CD14-positive monocyte (primary cell): ENCODE results near the gene WDSUB1. TPM values are rescaled to one million over a fixed set of nuclear protein-coding genes. Genes with fewer than 3 reads are reported as not detected.
A peak's percentile ranks its signal among the peaks of the same experiment; 100 is the strongest.

Experiments used
- DNase-seq, 3 donors: peaks; one replicate each; pipeline ENCODE4 v3.0.0-alpha.2; 2011 to 2022
- H2AFZ ChIP-seq: 2 replicates; pipeline ENCODE4 v1.6.0; 2012; ENCODE audit warnings: mild to moderate bottlenecking, low read depth, low read length, inconsistent platforms; ENCODE audit not compliant: insufficient read depth, poor library complexity, severe bottlenecking
- H3K27ac ChIP-seq, 2 donors: 1 replicate in 1 of 2; 2 replicates in 1 of 2; pipeline ENCODE4 v1.5.1; 2012 to 2013; ENCODE audit warnings: low read length in 2 of 2, control low read depth in 1 of 2, inconsistent platforms in 1 of 2, low read depth in 1 of 2, mild to moderate bottlenecking in 1 of 2
- H3K27me3 ChIP-seq, 2 donors: one replicate each; pipeline versions ENCODE4 v1.6.0 to v1.6.1; 2011 to 2013; ENCODE audit warnings: low read length in 2 of 2; ENCODE audit not compliant: control insufficient read depth in 2 of 2, insufficient read depth in 2 of 2
- H3K36me3 ChIP-seq, 2 donors: replicated peaks in 1 of 2; 1 replicate in 1 of 2; 2 replicates in 1 of 2; pipeline versions ENCODE4 v1.5.1 to v1.6.1; 2012 to 2013; ENCODE audit warnings: low read length in 2 of 2, control low read depth in 1 of 2, inconsistent platforms in 1 of 2, mild to moderate bottlenecking in 1 of 2; ENCODE audit not compliant: insufficient read depth in 2 of 2, control insufficient read depth in 1 of 2
- H3K4me1 ChIP-seq, 2 donors: 1 replicate in 1 of 2; 2 replicates in 1 of 2; pipeline versions ENCODE4 v1.5.1 to v1.6.1; 2012 to 2013; ENCODE audit warnings: low read length in 2 of 2, control low read depth in 1 of 2, inconsistent platforms in 1 of 2, mild to moderate bottlenecking in 1 of 2, moderate library complexity in 1 of 2; ENCODE audit not compliant: insufficient read depth in 2 of 2, control insufficient read depth in 1 of 2
- H3K4me2 ChIP-seq: replicated peaks from 2 replicates; pipeline ENCODE3; 2012; ENCODE audit warnings: low read length, moderate library complexity, mild to moderate bottlenecking; ENCODE audit not compliant: poor library complexity, severe bottlenecking; ENCODE audit errors: extremely low read depth
- H3K4me3 ChIP-seq, 3 experiments: fragments of 200-600 bp in 1 of 3; sonication (generic) in 1 of 3; replicated peaks in 1 of 3; 1 replicate in 2 of 3; 2 replicates in 1 of 3; pipeline ENCODE4 v1.5.1; 2011 to 2013; ENCODE audit warnings: low read length in 3 of 3, mild to moderate bottlenecking in 3 of 3, control low read depth in 2 of 3, low read depth in 2 of 3, inconsistent platforms in 1 of 3, moderate library complexity in 1 of 3
- H3K79me2 ChIP-seq: 2 replicates; pipeline ENCODE4 v1.6.0; 2012; ENCODE audit warnings: mild to moderate bottlenecking, control low read depth, inconsistent platforms, low read length, moderate library complexity; ENCODE audit not compliant: insufficient read depth
- H3K9ac ChIP-seq: 2 replicates; pipeline ENCODE4 v1.6.0; 2017; ENCODE audit warnings: low read length, mild to moderate bottlenecking; ENCODE audit not compliant: insufficient read depth, poor library complexity, severe bottlenecking
- H3K9me3 ChIP-seq, 2 donors: replicated peaks in 1 of 2; 1 replicate in 1 of 2; 2 replicates in 1 of 2; pipeline versions ENCODE4 v1.5.1 to v1.6.1; 2012 to 2013; ENCODE audit warnings: low read length in 2 of 2, control low read depth in 1 of 2; ENCODE audit not compliant: control insufficient read depth in 1 of 2, insufficient read depth in 1 of 2
- H4K20me1 ChIP-seq: 2 replicates; pipeline ENCODE4 v1.6.0; 2012; ENCODE audit warnings: mild to moderate bottlenecking, low read length, control low read depth, moderate library complexity; ENCODE audit not compliant: insufficient read depth
- H3K27ac Mint-ChIP-seq, 7 donors: one replicate each; pipeline ENCODE4 v1.8.0; 2020; ENCODE audit warnings: mild to moderate bottlenecking in 7 of 7, mixed read lengths in 7 of 7, moderate library complexity in 6 of 7, inconsistent platforms in 2 of 7
- H3K27me3 Mint-ChIP-seq, 3 donors: one replicate each; pipeline ENCODE4 v1.8.0; 2021 to 2022; ENCODE audit warnings: low read depth in 3 of 3, mild to moderate bottlenecking in 3 of 3, mixed read lengths in 3 of 3, moderate library complexity in 3 of 3, inconsistent platforms in 1 of 3
- H3K36me3 Mint-ChIP-seq, 2 donors: one replicate each; pipeline ENCODE4 v1.8.0; 2020; ENCODE audit warnings: mixed read lengths in 2 of 2, inconsistent platforms in 1 of 2, mild to moderate bottlenecking in 1 of 2
- H3K4me1 Mint-ChIP-seq: one replicate; pipeline ENCODE4 v1.8.0; 2020; ENCODE audit warnings: mild to moderate bottlenecking, mixed read lengths
- H3K4me3 Mint-ChIP-seq, 2 donors: one replicate each; pipeline ENCODE4 v1.8.0; 2020; ENCODE audit warnings: mild to moderate bottlenecking in 2 of 2, mixed read lengths in 2 of 2, moderate library complexity in 1 of 2
- H3K9me3 Mint-ChIP-seq, 7 donors: one replicate each; pipeline ENCODE4 v1.8.0; 2020 to 2022; ENCODE audit warnings: mixed read lengths in 7 of 7, mild to moderate bottlenecking in 6 of 7, moderate library complexity in 6 of 7, inconsistent platforms in 2 of 7
- WGBS: methylation state at CpG from one replicate; pipeline ENCODE4 v1.1.5; 2013; ENCODE audit warnings: missing lambda C conversion rate; ENCODE audit not compliant: insufficient coverage; 5-methylcytosine and 5-hydroxymethylcytosine counted together
- intact Hi-C, 2 donors: fragments of 100-400 bp; cut with micrococcal nuclease; formaldehyde crosslinking; loops; one replicate each; pipeline versions ENCODE4 v1.15.0 to v1.15.1; 2023
- polyA plus RNA-seq, 3 donors: library from polyadenylated mRNA; depleted of rRNA in 1 of 3; unstranded in 2 of 3; stranded (reverse) in 1 of 3; fragments of 300-500 nt in 2 of 3; fragments of >200 nt in 1 of 3; fragmentation: Illumina TruSeq in 2 of 3; gene quantifications; 1 replicate in 2 of 3; 2 replicates in 1 of 3; pipeline ENCODE4 v1.2.3, GENCODE V29; 2012 to 2021
- TF ChIP-seq, protein P1 (sequence below): fragments of 200-600 bp; IDR thresholded peaks from one replicate; pipeline ENCODE4 v1.8.0; 2022; ENCODE audit warnings: antibody characterized with exemption, mild to moderate bottlenecking

The WDSUB1 gene
- polyA plus RNA-seq, 3 donors = 9.4 to 17.8 (median 10.1) TPM

DNA sequence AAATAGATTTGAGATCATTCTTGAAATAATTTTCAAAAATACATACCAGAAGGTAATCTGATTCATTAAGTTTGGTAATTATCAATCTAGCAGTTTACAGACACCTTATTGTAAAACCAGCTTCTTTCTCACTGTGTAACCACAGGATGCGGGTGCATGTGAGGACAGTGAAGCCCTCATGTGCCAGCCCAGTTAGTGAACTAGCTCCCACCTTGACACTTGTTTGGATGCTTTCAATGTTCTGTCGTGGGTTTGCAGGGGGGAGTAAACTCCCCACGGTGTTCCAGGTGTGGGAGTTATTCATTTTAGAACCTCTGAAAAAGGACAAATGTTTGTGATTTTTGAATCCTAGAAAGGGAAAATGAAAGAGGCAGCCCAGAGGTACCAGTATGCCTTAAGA, 59.0 kb downstream of the WDSUB1 start:
- Mint-ChIP-seq H3K27me3 (no peaks in the 10 kb centered on the region), H3K27ac (no peak overlapping the region), H3K36me3 (peaks cover 12 to 19% of the 10 kb centered on the region in 2 donors), H3K4me1 (peaks cover 9% of the 10 kb centered on the region), H3K4me3 (no peak overlapping the region), H3K9me3 (peaks cover 0 to 3% (median 0%) of the 10 kb centered on the region in 7 donors)
- H3K4me2 ChIP-seq = no peak overlapping the region
- H3K9ac ChIP-seq = no peak overlapping the region
- no peaks in the 10 kb centered on the region for H3K79me2 ChIP-seq
- peaks cover 12 to 13% of the 10 kb centered on the region in 2 donors for H3K4me1 ChIP-seq
- TF ChIP-seq, protein P1, sequence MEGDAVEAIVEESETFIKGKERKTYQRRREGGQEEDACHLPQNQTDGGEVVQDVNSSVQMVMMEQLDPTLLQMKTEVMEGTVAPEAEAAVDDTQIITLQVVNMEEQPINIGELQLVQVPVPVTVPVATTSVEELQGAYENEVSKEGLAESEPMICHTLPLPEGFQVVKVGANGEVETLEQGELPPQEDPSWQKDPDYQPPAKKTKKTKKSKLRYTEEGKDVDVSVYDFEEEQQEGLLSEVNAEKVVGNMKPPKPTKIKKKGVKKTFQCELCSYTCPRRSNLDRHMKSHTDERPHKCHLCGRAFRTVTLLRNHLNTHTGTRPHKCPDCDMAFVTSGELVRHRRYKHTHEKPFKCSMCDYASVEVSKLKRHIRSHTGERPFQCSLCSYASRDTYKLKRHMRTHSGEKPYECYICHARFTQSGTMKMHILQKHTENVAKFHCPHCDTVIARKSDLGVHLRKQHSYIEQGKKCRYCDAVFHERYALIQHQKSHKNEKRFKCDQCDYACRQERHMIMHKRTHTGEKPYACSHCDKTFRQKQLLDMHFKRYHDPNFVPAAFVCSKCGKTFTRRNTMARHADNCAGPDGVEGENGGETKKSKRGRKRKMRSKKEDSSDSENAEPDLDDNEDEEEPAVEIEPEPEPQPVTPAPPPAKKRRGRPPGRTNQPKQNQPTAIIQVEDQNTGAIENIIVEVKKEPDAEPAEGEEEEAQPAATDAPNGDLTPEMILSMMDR = no peak
- no peak overlapping the region for H3K27ac ChIP-seq
- H2AFZ ChIP-seq = no peak overlapping the region
- intact Hi-C loops = no loop called here
- no peak overlapping the region for H3K4me3 ChIP-seq
- H3K27me3 ChIP-seq = no peaks in the 10 kb centered on the region
- no CpG with 5 or more reads among the region's 3 CpGs for WGBS
- H3K9me3 ChIP-seq = no peaks in the 10 kb centered on the region
- H3K36me3 ChIP-seq = peaks cover 0 to 12% of the 10 kb centered on the region in 2 donors
- H4K20me1 ChIP-seq = no peaks in the 10 kb centered on the region
- no peak for DNase-seq

DNA sequence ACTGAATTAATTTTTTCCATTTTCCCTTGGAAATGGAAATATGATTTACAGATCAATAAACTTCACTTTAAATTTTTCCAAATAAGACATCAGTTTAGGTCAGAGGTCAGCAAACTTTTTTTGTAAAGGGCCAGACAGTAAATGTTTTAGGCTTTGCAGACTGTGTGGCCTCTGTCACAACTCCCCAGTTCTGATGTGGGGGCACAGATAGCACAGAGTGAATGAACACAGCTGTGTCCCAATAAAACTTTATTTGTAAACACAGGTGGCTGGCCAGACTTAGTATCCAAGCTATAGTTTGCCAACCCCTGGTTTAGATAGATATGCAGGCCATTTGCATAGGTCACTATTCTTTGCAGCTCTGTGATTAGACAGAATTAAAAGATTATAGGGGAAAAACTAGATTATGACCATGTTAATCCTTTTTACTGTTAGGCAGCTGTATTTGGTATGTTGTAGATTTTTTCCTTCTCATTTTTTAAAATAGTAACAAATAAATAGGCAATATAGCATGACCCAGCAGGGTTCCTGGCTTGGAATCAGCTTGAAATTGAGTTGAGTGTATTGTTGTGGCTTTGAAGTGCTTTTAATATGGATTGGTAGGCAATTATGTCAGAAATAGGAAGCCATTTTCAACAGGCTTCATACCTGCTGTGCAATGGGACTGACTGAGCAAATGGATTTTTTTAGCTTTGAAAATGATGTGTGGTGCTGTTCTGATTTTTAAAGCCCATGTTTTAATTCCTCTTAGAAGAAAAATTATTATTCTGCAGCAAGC, 59.7 kb downstream of the WDSUB1 start:
- H3K4me3 Mint-ChIP-seq = no peak overlapping the region

More for the DNA sequence above, 59.7 kb downstream of the WDSUB1 start:
- H3K79me2 ChIP-seq = no peaks in the 10 kb centered on the region
- no peak overlapping the region for H3K4me2 ChIP-seq
- Mint-ChIP-seq H3K27me3 (no peaks in the 10 kb centered on the region), H3K36me3 (peaks cover 10 to 16% of the 10 kb centered on the region in 2 donors), H3K27ac (peak overlapping the region in 2 of 7 donors; percentile 19 to 79), H3K4me1 (peaks cover 9% of the 10 kb centered on the region), H3K9me3 (peaks cover 0 to 3% (median 0%) of the 10 kb centered on the region in 7 donors)
- peaks cover 0 to 7% of the 10 kb centered on the region in 2 donors for H3K36me3 ChIP-seq
- no peaks in the 10 kb centered on the region for H3K27me3 ChIP-seq
- peaks cover 12 to 13% of the 10 kb centered on the region in 2 donors for H3K4me1 ChIP-seq
- peak overlapping the region in 1 of 2 donors; percentile 70 for H3K27ac ChIP-seq
- no peak overlapping the region for H3K4me3 ChIP-seq
- intact Hi-C loops = no loop called here
- TF ChIP-seq, protein P1 = no peak
- DNase-seq = no peak
- H3K9me3 ChIP-seq = no peaks in the 10 kb centered on the region
- no peaks in the 10 kb centered on the region for H4K20me1 ChIP-seq
- no peak overlapping the region for H3K9ac ChIP-seq
- H2AFZ ChIP-seq = no peak overlapping the region
